HG03439 (cell line): ENCODE data around the gene GARRE1.
"Not testable (repeated sequence)": the region's sequence is repeated elsewhere in the genome, so short reads cannot be mapped to it uniquely, and the experiment has no call there.

Experiments used
- ATAC-seq: cut with Tn5 transposase; IDR thresholded peaks from one replicate; pipeline ENCODE4 v1.9.1; 2021; ENCODE audit warnings: mild to moderate bottlenecking, moderate library complexity; ENCODE audit not compliant: unreplicated experiment

GARRE1 gene

DNA sequence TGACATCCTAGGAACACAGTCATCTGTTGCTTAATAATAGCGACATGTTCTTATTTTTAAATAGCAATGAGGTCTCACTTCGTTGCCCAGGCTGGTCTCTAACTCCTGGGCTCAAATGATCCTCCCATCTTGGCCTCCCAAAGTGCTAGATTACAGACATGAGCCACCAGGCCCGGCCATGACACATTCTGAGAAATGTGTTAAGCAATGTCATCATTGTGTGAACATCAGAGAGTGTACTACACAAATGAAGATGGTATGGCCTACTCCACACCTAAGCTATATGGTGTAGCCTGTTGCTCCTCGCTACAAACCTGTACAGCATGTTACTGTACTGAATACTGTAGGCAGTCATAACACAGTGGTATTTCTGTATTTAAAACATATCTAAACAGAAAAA is 24.6 kb upstream of the GARRE1 start:
- ATAC-seq: no peak

GRCh38 chr19:34230820-34231219 is 23.5 kb upstream of the GARRE1 start:
- no peak for ATAC-seq

DNA sequence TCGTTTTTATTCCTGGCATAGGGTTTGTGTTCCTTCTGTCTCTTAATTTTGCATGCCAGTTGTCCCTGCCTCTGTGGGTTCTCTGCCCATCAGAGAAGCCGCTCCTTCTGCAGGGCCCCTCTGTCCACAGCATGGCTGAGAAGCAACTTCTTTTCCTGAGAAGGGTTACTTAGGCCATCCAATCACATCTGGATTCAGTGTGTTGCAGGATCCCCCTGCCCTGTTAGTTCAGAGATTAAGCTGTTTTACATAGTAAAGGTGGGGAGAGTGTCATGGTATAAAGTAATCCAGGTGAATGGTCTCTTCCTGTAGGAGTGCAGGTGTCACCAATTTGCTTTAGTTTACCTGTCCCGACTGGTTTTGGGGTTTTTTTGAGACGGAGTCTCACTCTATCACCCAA is 22.9 kb upstream of the GARRE1 start:
- ATAC-seq: no peak

GRCh38 chr19:34232566-34233481 is 21.5 kb upstream of the GARRE1 start:
- ATAC-seq: no peak

- no peak for ATAC-seq
Observed at GRCh38 chr19:34235425-34235940, 18.9 kb upstream of the GARRE1 start.

GRCh38 chr19:34236035-34236987 is 18.0 kb upstream of the GARRE1 start:
- ATAC-seq: no peak

DNA sequence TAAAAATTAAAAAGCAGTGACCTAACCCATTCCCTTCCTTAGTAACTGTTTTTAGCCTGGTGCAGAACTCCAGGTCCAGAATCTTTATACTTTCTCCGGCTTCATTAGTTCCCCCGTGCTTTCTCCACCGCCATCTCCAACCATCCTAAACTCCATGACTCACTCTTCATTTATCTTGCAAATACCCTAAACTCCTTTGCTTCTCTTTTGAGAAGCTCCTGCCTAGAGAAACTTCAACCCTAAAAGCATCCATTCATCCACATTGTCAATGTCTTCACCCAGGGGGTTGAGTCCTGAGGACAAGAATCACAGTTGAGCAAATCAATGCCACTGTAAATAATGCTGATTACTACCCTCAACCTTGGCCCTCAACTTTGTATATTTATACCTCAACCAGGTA is 17.1 kb upstream of the GARRE1 start:
- no peak for ATAC-seq

- no peak for ATAC-seq
Observed at GRCh38 chr19:34237939-34238338, 16.4 kb upstream of the GARRE1 start.

GRCh38 chr19:34241513-34242337 is 12.6 kb upstream of the GARRE1 start:
- no peak for ATAC-seq

DNA sequence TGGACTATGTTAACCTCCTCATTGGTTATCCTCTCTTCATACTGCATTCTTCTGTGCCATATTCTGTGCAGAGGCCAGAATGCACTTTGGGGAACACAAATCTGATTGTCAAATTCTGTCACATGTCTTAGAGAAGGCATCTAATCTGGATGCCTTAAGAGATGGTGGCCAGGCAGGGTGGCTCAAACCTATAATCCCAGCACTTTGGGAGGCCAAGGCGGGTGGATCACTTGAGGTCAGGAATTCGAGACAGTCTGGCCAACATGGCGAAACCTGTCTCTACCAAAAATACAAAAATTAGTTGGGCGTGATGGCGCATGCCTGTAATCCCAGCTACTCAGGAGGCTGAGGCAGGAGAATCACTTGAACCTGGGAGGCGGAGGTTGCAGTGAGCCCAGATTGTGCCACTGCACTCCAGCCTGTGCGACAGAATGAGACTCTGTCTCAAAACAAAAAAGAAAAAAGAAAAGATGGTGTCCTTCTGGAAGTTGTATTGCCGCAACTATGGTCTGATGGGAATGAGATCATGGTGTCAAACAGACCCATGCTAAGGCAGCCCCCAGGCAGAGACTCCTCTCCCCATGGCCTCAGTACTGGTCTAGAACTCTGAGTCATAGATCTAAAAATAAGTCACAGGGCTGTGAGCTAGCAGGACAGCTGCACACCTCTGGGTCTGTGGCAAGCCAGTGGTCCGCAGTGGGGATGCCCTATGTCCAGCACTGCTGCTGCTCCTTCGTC is 11.0 kb upstream of the GARRE1 start:
- peak; percentile 54 for ATAC-seq

DNA sequence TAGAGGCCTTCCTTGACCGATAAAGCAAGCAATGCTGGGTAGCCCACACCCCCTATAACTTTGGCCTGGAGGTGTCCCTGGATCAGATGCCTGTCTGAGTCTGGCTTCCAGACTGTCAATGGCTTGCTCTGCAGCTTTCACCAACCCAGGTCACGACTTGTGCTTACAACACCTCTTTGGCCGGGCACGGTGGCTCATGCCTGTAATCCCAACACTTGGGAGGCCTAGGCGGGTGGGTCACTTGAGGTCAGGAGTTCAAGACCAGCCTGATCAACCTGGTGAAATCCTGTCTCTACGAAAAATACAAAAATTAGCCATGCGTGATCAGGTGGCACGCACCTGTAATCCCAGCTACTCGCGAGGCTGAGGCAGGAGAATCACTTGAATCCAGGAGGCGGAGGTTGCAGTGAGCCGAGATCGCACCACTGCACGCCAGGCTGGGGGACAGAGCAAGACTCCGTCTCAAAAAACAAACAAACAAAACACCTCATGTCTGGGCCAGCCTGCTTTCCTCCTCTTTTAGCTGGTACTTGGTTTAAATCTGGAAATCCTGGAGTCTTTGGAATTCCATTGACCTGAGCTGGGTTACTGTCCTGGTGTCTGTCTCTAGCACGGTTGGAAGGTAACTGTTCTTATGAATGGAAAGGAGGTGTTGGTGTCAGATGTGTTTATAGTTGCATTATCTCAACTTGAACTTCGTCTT is 10.3 kb upstream of the GARRE1 start:
- ATAC-seq: no peak

DNA sequence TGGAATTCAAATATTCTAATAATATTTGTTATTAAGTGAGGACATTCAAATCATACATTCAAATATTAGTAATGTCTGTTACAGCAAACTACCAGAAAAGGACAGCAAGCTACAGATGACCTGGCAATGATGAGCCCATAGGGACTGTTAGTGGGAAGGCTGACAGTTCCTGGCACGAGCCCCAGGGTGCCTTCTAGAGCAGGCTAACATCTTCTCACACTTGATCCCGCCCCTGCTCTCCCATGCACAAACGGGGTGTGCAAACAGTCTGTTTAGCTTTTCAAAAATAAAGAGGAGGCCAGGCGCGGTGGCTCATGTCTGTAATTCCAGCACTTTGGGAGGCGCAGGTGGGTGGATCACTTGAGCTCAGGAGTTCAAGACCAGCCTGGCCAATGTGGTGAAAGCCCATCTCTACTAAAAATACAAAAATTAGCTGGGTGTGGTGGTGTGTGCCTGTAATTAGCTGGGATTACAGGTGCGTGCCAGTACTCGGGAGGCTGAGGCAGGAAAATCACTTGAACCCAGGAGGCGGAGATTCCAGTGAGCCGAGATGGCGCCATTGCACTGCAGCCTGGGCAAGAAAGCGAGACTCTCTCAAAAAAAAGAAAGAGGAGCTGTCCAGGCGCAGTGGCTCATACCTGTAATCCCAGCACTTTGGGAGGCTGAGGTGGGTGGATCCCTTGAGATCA is 9.6 kb upstream of the GARRE1 start:
- ATAC-seq: no peak

DNA sequence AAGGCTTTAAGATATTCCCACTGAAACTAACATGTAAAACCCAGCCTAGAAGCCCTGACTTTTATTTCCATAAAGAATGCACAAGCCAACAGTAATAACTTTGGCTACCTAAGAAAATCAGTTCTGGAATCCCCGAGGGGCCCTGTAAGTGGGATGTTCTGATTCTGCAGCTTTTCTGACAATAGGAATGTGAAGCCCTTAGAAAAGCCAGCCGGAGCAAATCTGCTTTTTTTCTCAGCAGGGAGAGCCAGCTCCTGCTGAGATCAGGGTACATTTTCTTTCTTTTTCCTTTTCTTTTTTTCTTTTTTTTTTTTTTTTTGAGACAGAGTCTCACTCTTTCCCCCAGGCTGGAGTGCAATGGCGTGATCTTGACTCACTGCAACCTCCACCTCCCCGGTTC is 8.0 kb upstream of the GARRE1 start:
- ATAC-seq: no peak

DNA sequence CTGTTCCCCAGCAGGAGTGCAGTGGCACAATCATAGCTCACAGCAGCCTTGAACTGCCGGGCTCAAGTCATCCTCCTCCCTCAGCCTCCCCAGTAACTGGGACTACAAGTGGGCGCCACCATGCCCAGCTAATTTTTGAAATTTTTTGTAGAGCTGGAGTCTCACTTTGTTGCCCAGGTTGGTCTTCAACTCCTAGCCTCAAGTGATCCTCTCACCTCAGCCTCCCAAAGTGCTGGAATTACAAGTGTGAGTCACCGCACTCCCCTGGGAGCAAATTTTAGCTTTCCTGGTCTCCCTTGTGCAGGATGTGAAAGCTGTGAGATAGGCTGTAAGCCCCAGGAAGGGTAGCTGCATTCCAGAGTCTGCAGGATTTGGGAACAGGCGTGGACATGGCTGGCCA is 5.4 kb upstream of the GARRE1 start:
- no peak for ATAC-seq

- ATAC-seq: not testable (repeated sequence)
Observed at GRCh38 chr19:34253167-34253566, 1.2 kb upstream of the GARRE1 start.

GRCh38 chr19:34253681-34254045 is 691 bp upstream of the GARRE1 start:
- ATAC-seq: not testable (repeated sequence)

DNA sequence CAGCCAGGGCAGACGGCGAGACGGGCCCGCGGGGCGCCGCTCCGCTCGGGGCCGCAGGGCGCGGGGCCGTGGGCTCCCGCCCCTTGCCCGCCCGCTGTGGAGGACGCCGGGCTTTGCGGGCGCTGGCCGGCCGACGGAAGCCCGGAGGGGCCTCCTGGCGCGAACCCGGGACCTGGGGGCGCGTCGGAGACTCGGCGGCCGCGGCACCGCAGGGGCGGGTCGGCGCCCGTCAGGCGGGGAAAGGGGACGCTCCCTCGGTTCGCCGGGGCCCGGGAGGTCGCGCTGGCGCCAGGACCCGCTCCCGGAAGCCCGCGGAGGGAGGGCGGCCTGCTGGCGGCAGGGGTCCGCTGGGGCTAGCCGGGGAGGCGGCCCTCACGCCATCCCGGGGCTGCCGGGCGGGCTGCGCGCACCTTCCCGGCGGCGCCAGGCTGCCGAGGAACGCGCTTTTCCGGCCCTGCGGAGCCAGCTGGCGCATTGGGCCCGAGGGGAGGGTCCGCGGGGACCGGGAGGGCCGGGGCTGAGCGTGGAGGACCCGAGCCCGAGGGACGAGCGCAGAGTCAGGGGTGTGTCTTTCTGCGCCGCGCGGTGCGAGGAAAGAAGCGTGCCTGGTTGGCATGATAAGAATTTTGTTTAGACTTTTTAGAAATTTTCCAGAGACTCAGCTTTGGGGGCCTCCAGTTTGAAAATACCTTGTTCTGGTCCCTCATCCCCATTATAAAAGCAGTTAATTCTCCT is 511 bp downstream of the GARRE1 start:
- ATAC-seq: peak; percentile 38

DNA sequence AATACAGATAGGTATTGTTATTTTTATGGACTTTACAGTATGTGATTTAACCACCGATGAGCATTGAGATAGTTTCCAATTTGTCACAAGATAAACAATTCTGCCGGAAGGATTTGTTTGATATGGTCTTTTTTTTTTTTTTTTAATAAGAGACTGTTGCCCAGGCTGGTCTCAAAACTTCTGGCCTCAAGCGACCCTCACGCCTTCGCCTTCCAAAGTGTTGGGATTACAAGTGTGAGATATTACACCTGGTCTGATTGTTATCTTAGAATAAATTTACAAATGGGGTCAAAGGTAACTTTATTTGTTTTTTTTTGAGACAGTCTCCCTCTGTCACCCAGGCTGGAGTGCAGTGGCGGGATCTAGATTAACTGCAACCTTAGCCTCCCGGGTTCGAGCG is 1.2 kb downstream of the GARRE1 start:
- ATAC-seq: no peak
